ENCODE measurements around the gene DAPK1. TPM values are rescaled to one million over a fixed set of nuclear protein-coding genes. Genes with fewer than 3 reads are reported as not detected.
"Not testable (repeated sequence)": the region's sequence is repeated elsewhere in the genome, so short reads cannot be mapped to it uniquely, and the experiment has no call there.

DAPK1 gene
- total RNA-seq, 4 donors from 2014 or later = 19.1 to 44.8 (median 40.4) TPM

- peak; percentile 30 to 40 for DNase-seq
- intact Hi-C loops (cut with DNase I; ENCODE audit: low total_unique reads) = no loop called here
- H3K27me3 ChIP-seq = no peaks in the 10 kb centered on the region
- H3K4me3 ChIP-seq = peak overlapping the region; percentile 54 to 83
- H3K9me3 ChIP-seq = no peaks in the 10 kb centered on the region
- no peaks in the 10 kb centered on the region for H3K4me1 ChIP-seq
- H3K36me3 ChIP-seq = no peaks in the 10 kb centered on the region
- TF ChIP-seq CTCF (IDR thresholded peaks at IDR 0.05) (peak in 2 of 4 experiments; percentile 2 to 34), POLR2A (IDR thresholded peaks at IDR 0.05) (no peak)
- H3K27ac ChIP-seq = peak overlapping the region; percentile 67 to 76
Observed at GRCh38 chr9:87498046-87498810, 561 bp downstream of the DAPK1 start.

- Histone ChIP-seq H3K4me1 (no peaks in the 10 kb centered on the region), H3K4me3 (peak overlapping the region; percentile 54 to 83)
- intact Hi-C loops (cut with DNase I; ENCODE audit: low total_unique reads) = no loop called here
Observed at GRCh38 chr9:87498811-87499360, 1.2 kb downstream of the DAPK1 start.

GRCh38 chr9:87499424-87500017, 1.9 kb downstream of the DAPK1 start:
- Histone ChIP-seq H3K4me3 (peak overlapping the region; percentile 54 to 83), H3K4me1 (no peaks in the 10 kb centered on the region), H3K9me3 (no peaks in the 10 kb centered on the region), H3K36me3 (no peaks in the 10 kb centered on the region), H3K27me3 (no peaks in the 10 kb centered on the region), H3K27ac (peak overlapping the region; percentile 67 to 76)
- no peak for DNase-seq
- TF ChIP-seq CTCF (IDR thresholded peaks at IDR 0.05) = no peak
- no peak for TF ChIP-seq POLR2A (IDR thresholded peaks at IDR 0.05)
- intact Hi-C loops (cut with DNase I; ENCODE audit: low total_unique reads) = no loop called here

More at GRCh38 chr9:87498811-87499360, 1.2 kb downstream of the DAPK1 start:
- Histone ChIP-seq H3K27me3 (no peaks in the 10 kb centered on the region), H3K36me3 (no peaks in the 10 kb centered on the region), H3K27ac (peak overlapping the region; percentile 67 to 76), H3K9me3 (no peaks in the 10 kb centered on the region)
- DNase-seq = no peak
- no peak for TF ChIP-seq POLR2A (IDR thresholded peaks at IDR 0.05)
- TF ChIP-seq CTCF (IDR thresholded peaks at IDR 0.05) = no peak

- Histone ChIP-seq H3K27ac (peak overlapping the region in 1 of 2 donors; percentile 2), H3K4me3 (no peak overlapping the region), H3K36me3 (no peaks in the 10 kb centered on the region), H3K27me3 (no peaks in the 10 kb centered on the region), H3K4me1 (no peaks in the 10 kb centered on the region), H3K9me3 (no peaks in the 10 kb centered on the region)
- TF ChIP-seq POLR2A (IDR thresholded peaks at IDR 0.05) = no peak
- no peak for TF ChIP-seq CTCF (IDR thresholded peaks at IDR 0.05)
- intact Hi-C loops (cut with DNase I; ENCODE audit: low total_unique reads) = no loop called here
- no peak for DNase-seq
Observed at GRCh38 chr9:87500491-87501270, 3.0 kb downstream of the DAPK1 start.

GRCh38 chr9:87501271-87501656, 3.6 kb downstream of the DAPK1 start:
- H3K4me3 ChIP-seq; intact Hi-C loops (cut with DNase I; ENCODE audit: low total_unique reads); H3K27ac ChIP-seq; H3K4me1 ChIP-seq; H3K36me3 ChIP-seq; H3K27me3 ChIP-seq; H3K9me3 ChIP-seq; DNase-seq: not testable (repeated sequence)
